NCI-H460 (cell line): ENCODE measurements around the gene ACTBL2. TPM values are rescaled to one million over a fixed set of nuclear protein-coding genes. Genes with fewer than 3 reads are reported as not detected.
"Not testable (repeated sequence)": the region's sequence is repeated elsewhere in the genome, so short reads cannot be mapped to it uniquely, and the experiment has no call there.

Source experiments
- DNase-seq: peaks from one replicate; pipeline ENCODE4 v3.0.0-alpha.2; 2016; ENCODE audit warnings: low read depth; ENCODE audit errors: extremely low read depth
- total RNA-seq: library from RNA; depleted of rRNA; stranded (reverse); fragments of >200 nt; shearing (Covaris generic); gene quantifications from 2 replicates; pipeline ENCODE4 v1.2.3, GENCODE V29; 2014

The ACTBL2 gene
- total RNA-seq, 1 experiment from 2014 or later: not detected

GRCh38 chr5:57495285-57496086 lies 12.9 kb upstream of the ACTBL2 start:
- no peak for DNase-seq

- DNase-seq: no peak
Observed at GRCh38 chr5:57494104-57495098, 11.8 kb upstream of the ACTBL2 start.

- no peak for DNase-seq
Observed at GRCh38 chr5:57493034-57493433, 10.4 kb upstream of the ACTBL2 start.

GRCh38 chr5:57492632-57493031 lies 10.0 kb upstream of the ACTBL2 start:
- DNase-seq: no peak

- DNase-seq: no peak
Observed at GRCh38 chr5:57491369-57491965, 8.9 kb upstream of the ACTBL2 start.

GRCh38 chr5:57488215-57488955 lies 5.8 kb upstream of the ACTBL2 start:
- no peak for DNase-seq

- DNase-seq: no peak
Observed at GRCh38 chr5:57486027-57486602, 3.5 kb upstream of the ACTBL2 start.

GRCh38 chr5:57478826-57479225 lies 3.8 kb downstream of the ACTBL2 start:
- no peak for DNase-seq

GRCh38 chr5:57476601-57477056 lies 6.0 kb downstream of the ACTBL2 start:
- DNase-seq: no peak

GRCh38 chr5:57470339-57470738 lies 12.3 kb downstream of the ACTBL2 start:
- DNase-seq: no peak

GRCh38 chr5:57468481-57469163 lies 14.0 kb downstream of the ACTBL2 start:
- DNase-seq: no peak

GRCh38 chr5:57466544-57466943 lies 16.1 kb downstream of the ACTBL2 start:
- DNase-seq: no peak

- DNase-seq: not testable (repeated sequence)
Observed at GRCh38 chr5:57460056-57460455, 22.6 kb downstream of the ACTBL2 start.

GRCh38 chr5:57458443-57458842 lies 24.2 kb downstream of the ACTBL2 start:
- DNase-seq: no peak

- no peak for DNase-seq
Observed at GRCh38 chr5:57456531-57457135, 26.0 kb downstream of the ACTBL2 start.

- DNase-seq: no peak
Observed at GRCh38 chr5:57455511-57456455, 26.8 kb downstream of the ACTBL2 start.

- DNase-seq: no peak
Observed at GRCh38 chr5:57454896-57455295, 27.7 kb downstream of the ACTBL2 start.

- no peak for DNase-seq
Observed at GRCh38 chr5:57453728-57454127, 28.9 kb downstream of the ACTBL2 start.
